Stomach (tissue), 9 donors: ENCODE results near the gene TAOK1. TPM values are rescaled to one million over a fixed set of nuclear protein-coding genes. Genes with fewer than 3 reads are reported as not detected.

Experiments
- DNase-seq, 2 donors: peaks; one replicate each; pipeline versions ENCODE4 v3.0.0 to v3.0.0-alpha.2; 2013 to 2019
- H3K27ac ChIP-seq, 5 donors: fragments of 200-600 bp in 4 of 5; sonication (generic) in 4 of 5; one replicate each; pipeline ENCODE4 v1.5.1; 2013 to 2019; ENCODE audit warnings: mild to moderate bottlenecking in 1 of 5, moderate library complexity in 1 of 5
- H3K27me3 ChIP-seq, 3 donors: fragments of 200-600 bp; sonication (generic); one replicate each; pipeline ENCODE4 v1.5.1; 2017 to 2019; ENCODE audit warnings: mixed run types in 1 of 3
- H3K36me3 ChIP-seq, 4 donors: fragments of 200-600 bp; sonication (generic); 1 replicate in 3 of 4; 2 replicates in 1 of 4; pipeline ENCODE4 v1.5.1; 2016 to 2019
- H3K4me1 ChIP-seq, 4 donors: fragments of 200-600 bp; sonication (generic); one replicate each; pipeline ENCODE4 v1.5.1; 2016 to 2019
- H3K4me3 ChIP-seq, 4 donors: fragments of 200-600 bp; sonication (generic) in 3 of 4; one replicate each; pipeline ENCODE4 v1.5.1; 2016 to 2019; ENCODE audit warnings: mild to moderate bottlenecking in 1 of 4
- H3K9me3 ChIP-seq, 4 donors: fragments of 200-600 bp; sonication (generic); one replicate each; pipeline ENCODE4 v1.5.1; 2016 to 2019
- EP300 ChIP-seq: sonication (generic); formaldehyde crosslinking; IDR thresholded peaks from one replicate; pipeline ENCODE4 v1.6.1; 2017; ENCODE audit warnings: antibody characterized with exemption
- POLR2A ChIP-seq, 4 donors: fragments of 450-650 bp; IDR thresholded peaks; one replicate each; pipeline ENCODE4 v1.6.1; 2016; ENCODE audit warnings: antibody characterized with exemption in 4 of 4, control low read depth in 2 of 4, mild to moderate bottlenecking in 1 of 4, moderate library complexity in 1 of 4
- POLR2AphosphoS5 ChIP-seq, 3 donors: sonication (generic); formaldehyde crosslinking; IDR thresholded peaks; one replicate each; pipeline ENCODE4 v1.6.1; 2016; ENCODE audit warnings: antibody characterized with exemption in 3 of 3
- WGBS, 5 donors: extraction: QIAGEN DNeasy Blood & Tissue Kit in 3 of 5; methylation state at CpG; one replicate each; pipeline versions ENCODE4 v1.1.5 to v1.1.7; 2013 to 2018; 5-methylcytosine and 5-hydroxymethylcytosine counted together
- intact Hi-C: fragments of 100-400 bp; cut with DNase I; formaldehyde crosslinking; loops from one replicate; pipeline ENCODE4 v1.15.1; 2023; ENCODE audit warnings: low total_unique reads
- polyA plus RNA-seq, 3 donors: library from polyadenylated mRNA; stranded (reverse); fragments of 200-250 nt; gene quantifications; one replicate each; pipeline ENCODE4 v1.2.3, GENCODE V29; 2013
- total RNA-seq, 5 donors: library from RNA; depleted of rRNA; stranded (reverse); fragments of >200 nt; gene quantifications; one replicate each; pipeline versions ENCODE4 v1.1.0 to v1.2.3, GENCODE V29; 2014 to 2016
- TF ChIP-seq, protein P1 (sequence below), 7 experiments: fragments of 450-650 bp in 4 of 7; fragments of 200-600 bp in 3 of 7; sonication (generic) in 3 of 7; IDR thresholded peaks; one replicate each; pipeline ENCODE4 v1.5.1; 2016 to 2019; ENCODE audit warnings: antibody characterized with exemption in 7 of 7, control low read depth in 2 of 7, mild to moderate bottlenecking in 1 of 7
- donor health status: healthy with polysubstance abuse.
- donor health status: Bipolar disorder and iron deficiency.
- donor health status: healthy.

Gene TAOK1
- total and polyA plus RNA-seq, 8 donors = 4.4 to 230 (median 44.7) TPM

DNA sequence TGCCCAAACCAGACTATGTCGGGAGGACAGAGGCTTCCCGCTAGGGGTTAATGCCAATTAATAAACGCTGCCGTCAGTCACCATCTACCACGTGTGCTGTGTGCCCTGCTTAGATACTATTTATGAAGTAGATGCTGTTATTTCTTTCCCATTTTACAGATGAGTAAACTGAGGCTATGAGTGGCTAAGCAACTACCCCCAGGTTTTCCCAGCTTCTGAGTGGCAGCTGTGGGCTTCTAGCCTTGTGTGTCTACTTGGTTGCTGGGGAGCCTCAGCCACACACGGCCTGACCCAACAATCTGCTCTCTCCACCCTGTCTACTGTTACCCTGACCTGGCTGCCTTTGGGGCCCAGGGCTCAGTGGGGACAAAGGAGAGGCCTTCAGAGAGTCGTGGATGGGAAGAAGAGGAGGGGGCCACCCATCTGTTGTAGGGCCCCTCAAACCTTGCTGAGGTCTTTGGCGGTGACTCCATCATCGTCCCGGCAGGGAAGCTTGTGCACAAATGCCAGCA is 192.1 kb downstream of the TAOK1 start:
- no peak overlapping the region for H3K4me3 ChIP-seq
- DNase-seq = peak in 1 of 2 donors; percentile 2
- H3K4me1 ChIP-seq = peaks cover 6 to 57% (median 37%) of the 10 kb centered on the region in 4 donors
- TF ChIP-seq EP300 = no peak
- TF ChIP-seq, protein P1, sequence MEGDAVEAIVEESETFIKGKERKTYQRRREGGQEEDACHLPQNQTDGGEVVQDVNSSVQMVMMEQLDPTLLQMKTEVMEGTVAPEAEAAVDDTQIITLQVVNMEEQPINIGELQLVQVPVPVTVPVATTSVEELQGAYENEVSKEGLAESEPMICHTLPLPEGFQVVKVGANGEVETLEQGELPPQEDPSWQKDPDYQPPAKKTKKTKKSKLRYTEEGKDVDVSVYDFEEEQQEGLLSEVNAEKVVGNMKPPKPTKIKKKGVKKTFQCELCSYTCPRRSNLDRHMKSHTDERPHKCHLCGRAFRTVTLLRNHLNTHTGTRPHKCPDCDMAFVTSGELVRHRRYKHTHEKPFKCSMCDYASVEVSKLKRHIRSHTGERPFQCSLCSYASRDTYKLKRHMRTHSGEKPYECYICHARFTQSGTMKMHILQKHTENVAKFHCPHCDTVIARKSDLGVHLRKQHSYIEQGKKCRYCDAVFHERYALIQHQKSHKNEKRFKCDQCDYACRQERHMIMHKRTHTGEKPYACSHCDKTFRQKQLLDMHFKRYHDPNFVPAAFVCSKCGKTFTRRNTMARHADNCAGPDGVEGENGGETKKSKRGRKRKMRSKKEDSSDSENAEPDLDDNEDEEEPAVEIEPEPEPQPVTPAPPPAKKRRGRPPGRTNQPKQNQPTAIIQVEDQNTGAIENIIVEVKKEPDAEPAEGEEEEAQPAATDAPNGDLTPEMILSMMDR (IDR thresholded peaks at IDR 0.05) = no peak
- TF ChIP-seq POLR2AphosphoS5 (IDR thresholded peaks at IDR 0.05) = no peak
- no peak for TF ChIP-seq POLR2A (IDR thresholded peaks at IDR 0.05)
- no peak overlapping the region for H3K27ac ChIP-seq
- no peaks in the 10 kb centered on the region for H3K9me3 ChIP-seq
- intact Hi-C loops = no loop called here
- 78 to 89% (median 84%) methylated on average over 8 to 10 of the region's 10 CpGs for WGBS, 5 donors
- no peaks in the 10 kb centered on the region for H3K27me3 ChIP-seq
- peaks cover 25 to 55% (median 53%) of the 10 kb centered on the region in 4 donors for H3K36me3 ChIP-seq

DNA sequence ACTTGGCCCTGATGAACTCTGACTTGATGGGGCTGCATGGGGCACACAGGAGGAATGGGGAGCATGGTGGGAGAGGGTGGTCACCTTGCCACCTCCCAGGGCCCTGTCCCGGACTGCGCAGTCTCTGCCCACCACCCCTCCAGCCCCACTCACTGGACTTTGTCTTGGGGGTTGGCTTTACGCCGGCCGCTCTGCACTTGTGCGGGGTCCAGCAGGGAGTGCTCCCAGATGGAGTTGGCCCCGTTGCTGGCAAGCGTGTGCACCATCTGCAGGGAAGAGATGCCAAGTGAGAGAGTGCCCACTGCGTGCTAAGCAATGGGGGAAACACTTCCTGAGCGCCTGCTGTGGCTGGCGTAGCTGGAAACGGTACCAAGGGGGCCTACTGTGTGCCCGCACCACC is 192.6 kb downstream of the TAOK1 start:
- Histone ChIP-seq H3K4me1 (peaks cover 10 to 57% (median 38%) of the 10 kb centered on the region in 4 donors), H3K9me3 (no peaks in the 10 kb centered on the region), H3K36me3 (peaks cover 21 to 50% (median 48%) of the 10 kb centered on the region in 4 donors), H3K27me3 (no peaks in the 10 kb centered on the region), H3K27ac (no peak overlapping the region), H3K4me3 (no peak overlapping the region)
- intact Hi-C loops = no loop called here
- DNase-seq = peak in 1 of 2 donors; percentile 15
- WGBS, 5 donors = 89 to 99% (median 93%) methylated on average over 12 to 13 of the region's 13 CpGs
- TF ChIP-seq POLR2AphosphoS5 (IDR thresholded peaks at IDR 0.05) = no peak
- no peak for TF ChIP-seq EP300

DNA sequence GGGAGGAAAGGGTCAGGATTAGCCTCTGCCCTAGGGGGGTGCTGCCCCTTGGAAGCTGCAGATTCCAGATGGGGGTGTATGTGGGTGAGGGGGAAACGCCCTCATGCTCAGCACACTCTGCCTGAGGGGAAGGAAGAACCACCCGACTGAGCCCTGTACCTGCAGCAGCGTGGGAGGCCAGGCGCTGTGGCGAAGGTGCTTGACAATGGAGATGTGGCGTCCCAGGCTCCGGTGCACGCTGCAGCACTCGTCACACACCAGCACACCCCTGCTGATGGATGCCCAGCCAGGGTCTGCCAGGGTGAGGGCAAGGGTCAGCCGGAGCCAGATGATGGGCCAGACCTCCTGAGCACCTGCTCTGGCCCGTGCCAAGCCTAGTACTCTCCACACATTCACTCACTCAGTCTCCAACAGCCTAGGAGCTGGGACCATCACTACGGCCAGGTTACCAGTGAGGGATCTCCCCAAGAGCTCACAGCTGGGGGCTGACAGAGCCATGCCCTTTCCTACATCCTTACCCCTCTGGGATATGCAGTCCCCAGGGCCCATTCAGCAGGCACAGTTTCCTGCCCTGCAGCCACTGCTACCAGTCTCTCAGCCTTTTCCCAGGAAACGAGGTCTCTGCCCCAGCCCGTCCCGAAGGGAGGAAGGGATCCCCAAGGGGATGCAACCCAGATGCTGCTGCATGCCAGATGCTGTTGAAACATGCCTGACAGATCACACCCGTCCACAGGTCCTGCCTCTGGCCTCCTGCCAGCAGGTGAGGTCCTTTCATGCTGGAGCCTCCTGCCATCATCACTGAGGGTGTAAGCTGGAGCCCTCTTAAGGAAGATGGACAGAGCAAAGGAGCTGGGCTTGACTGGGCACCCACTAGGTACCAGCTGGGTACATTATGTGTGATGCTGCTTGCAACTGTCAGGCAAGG is 193.4 kb downstream of the TAOK1 start:
- H3K9me3 ChIP-seq = no peaks in the 10 kb centered on the region
- H3K27ac ChIP-seq = peak overlapping the region in 3 of 5 donors; percentile 55 to 80 (median 63)
- DNase-seq = peak in 1 of 2 donors; percentile 16
- peaks cover 18 to 61% (median 43%) of the 10 kb centered on the region in 4 donors for H3K4me1 ChIP-seq
- TF ChIP-seq, protein P1 (IDR thresholded peaks at IDR 0.05) = no peak
- no peak for TF ChIP-seq POLR2A (IDR thresholded peaks at IDR 0.05)
- TF ChIP-seq EP300 = no peak
- TF ChIP-seq POLR2AphosphoS5 (IDR thresholded peaks at IDR 0.05) = no peak
- WGBS, 5 donors = 83 to 95% (median 87%) methylated on average over 11 to 16 of the region's 16 CpGs
- H3K4me3 ChIP-seq = no peak overlapping the region
- peaks cover 18 to 42% (median 40%) of the 10 kb centered on the region in 4 donors for H3K36me3 ChIP-seq
- intact Hi-C loops = no loop called here
- no peaks in the 10 kb centered on the region for H3K27me3 ChIP-seq

DNA sequence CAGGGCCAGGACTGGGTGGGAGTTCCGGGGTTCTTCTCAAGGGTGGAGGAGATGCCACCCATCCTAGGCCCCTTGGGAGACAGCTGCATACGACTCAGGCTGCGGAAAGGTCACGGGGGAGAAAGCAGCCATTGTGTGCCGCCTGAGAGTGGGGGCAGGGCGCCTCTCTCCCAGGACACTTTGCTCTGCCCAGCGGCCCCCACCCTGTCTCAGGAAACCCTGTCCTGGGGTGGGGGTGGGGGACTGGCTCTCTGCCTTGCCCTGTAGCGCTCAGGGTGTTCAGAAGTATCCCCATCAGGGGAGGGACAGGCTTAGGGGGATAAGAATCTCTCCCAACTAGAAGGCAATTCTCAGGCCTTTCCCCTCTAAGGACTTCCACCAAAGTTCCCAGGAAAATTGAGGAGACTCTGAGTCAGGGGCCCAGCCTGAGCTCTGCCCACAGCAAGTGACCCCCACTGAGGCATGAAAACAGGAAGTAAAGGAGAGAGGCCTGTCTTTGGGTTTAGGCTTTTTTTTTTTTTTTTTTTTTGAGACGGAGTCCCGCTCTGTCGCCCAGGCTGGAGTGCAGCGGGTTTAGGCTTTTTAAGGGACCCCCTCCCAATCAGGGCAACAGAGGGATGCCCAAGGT is 194.4 kb downstream of the TAOK1 start:
- Histone ChIP-seq H3K36me3 (peaks cover 18 to 33% (median 33%) of the 10 kb centered on the region in 4 donors), H3K4me3 (no peak overlapping the region), H3K27ac (peak overlapping the region in 4 of 5 donors; percentile 53 to 80 (median 59)), H3K9me3 (no peaks in the 10 kb centered on the region), H3K4me1 (peaks cover 20 to 62% (median 46%) of the 10 kb centered on the region in 4 donors), H3K27me3 (no peaks in the 10 kb centered on the region)
- DNase-seq = peak in 1 of 2 donors; percentile 45
- TF ChIP-seq POLR2A (IDR thresholded peaks at IDR 0.05) = no peak
- no peak for TF ChIP-seq POLR2AphosphoS5 (IDR thresholded peaks at IDR 0.05)
- TF ChIP-seq, protein P1 (IDR thresholded peaks at IDR 0.05) = no peak
- TF ChIP-seq EP300 = no peak
- WGBS, 5 donors = 66 to 84% (median 79%) methylated on average over 11 to 12 of the region's 12 CpGs
- intact Hi-C loops = no loop called here
